ENCODE measurements around the gene MBP.

Gene MBP

GRCh38 chr18:77035380-77036187, 97.0 kb downstream of the MBP start:
- no peaks in the 10 kb centered on the region for H3K79me2 ChIP-seq (ENCODE audit: insufficient read depth, low read length)
- no peak overlapping the region for H3K27ac ChIP-seq (ENCODE audit: low read depth, low read length, poor library complexity, severe bottlenecking)
- peaks cover 42% of the 10 kb centered on the region for H3K36me3 ChIP-seq (ENCODE audit: insufficient read depth, low read length)
- H4K20me1 ChIP-seq (ENCODE audit: insufficient read depth, low read length), result no peaks in the 10 kb centered on the region
- H3F3A ChIP-seq (ENCODE audit: insufficient read depth, low read length), result no peaks in the 10 kb centered on the region
- TF ChIP-seq EZH2 (IDR thresholded peaks at IDR 0.05; ENCODE audit: borderline replicate concordance, low read length) (no peak), CTCF (IDR thresholded peaks at IDR 0.05; ENCODE audit: low read length) (no peak)
- H3K9me3 ChIP-seq (ENCODE audit: low read length), result no peaks in the 10 kb centered on the region
- no peak overlapping the region for H2AFZ ChIP-seq (ENCODE audit: low read length)
- no peak overlapping the region for H3K4me2 ChIP-seq (ENCODE audit: low read length)
- no peak overlapping the region for H3K9ac ChIP-seq (ENCODE audit: low read length)
- H3K4me1 ChIP-seq (ENCODE audit: insufficient read depth, low read length, severe bottlenecking), result peaks cover 15% of the 10 kb centered on the region
- no peaks in the 10 kb centered on the region for H3K9me2 ChIP-seq (ENCODE audit: low read depth, low read length)
- no peaks in the 10 kb centered on the region for H3K27me3 ChIP-seq (ENCODE audit: insufficient read depth, low read length)
- no peak overlapping the region for H3K4me3 ChIP-seq (ENCODE audit: low read depth, low read length, poor library complexity, severe bottlenecking)

GRCh38 chr18:77033575-77033974, 99.0 kb downstream of the MBP start:
- Histone ChIP-seq H3K9me2 (ENCODE audit: low read depth, low read length) (no peaks in the 10 kb centered on the region), H3K27ac (ENCODE audit: low read depth, low read length, poor library complexity, severe bottlenecking) (no peak overlapping the region), H4K20me1 (ENCODE audit: insufficient read depth, low read length) (no peaks in the 10 kb centered on the region), H3K4me3 (ENCODE audit: low read depth, low read length, poor library complexity, severe bottlenecking) (no peak overlapping the region), H2AFZ (ENCODE audit: low read length) (no peak overlapping the region), H3F3A (ENCODE audit: insufficient read depth, low read length) (no peaks in the 10 kb centered on the region), H3K9ac (ENCODE audit: low read length) (no peak overlapping the region), H3K79me2 (ENCODE audit: insufficient read depth, low read length) (no peaks in the 10 kb centered on the region; the same call in 1 of the 2 replicates), H3K27me3 (ENCODE audit: insufficient read depth, low read length) (no peaks in the 10 kb centered on the region), H3K9me3 (ENCODE audit: low read length) (no peaks in the 10 kb centered on the region), H3K4me1 (ENCODE audit: insufficient read depth, low read length, severe bottlenecking) (peaks cover 1% of the 10 kb centered on the region), H3K36me3 (ENCODE audit: insufficient read depth, low read length) (peaks cover 54% of the 10 kb centered on the region), H3K4me2 (ENCODE audit: low read length) (no peak overlapping the region)
- TF ChIP-seq CTCF (IDR thresholded peaks at IDR 0.05; ENCODE audit: low read length), result no peak
- no peak for TF ChIP-seq EZH2 (IDR thresholded peaks at IDR 0.05; ENCODE audit: borderline replicate concordance, low read length)

- Histone ChIP-seq H3F3A (ENCODE audit: insufficient read depth, low read length) (no peaks in the 10 kb centered on the region), H4K20me1 (ENCODE audit: insufficient read depth, low read length) (no peaks in the 10 kb centered on the region), H3K9me2 (ENCODE audit: low read depth, low read length) (no peaks in the 10 kb centered on the region), H3K79me2 (ENCODE audit: insufficient read depth, low read length) (no peaks in the 10 kb centered on the region; the same call in 1 of the 2 replicates), H3K9ac (ENCODE audit: low read length) (no peak overlapping the region), H3K27me3 (ENCODE audit: insufficient read depth, low read length) (no peaks in the 10 kb centered on the region), H3K4me3 (ENCODE audit: low read depth, low read length, poor library complexity, severe bottlenecking) (no peak overlapping the region), H3K4me2 (ENCODE audit: low read length) (no peak overlapping the region), H3K27ac (ENCODE audit: low read depth, low read length, poor library complexity, severe bottlenecking) (no peak overlapping the region), H3K9me3 (ENCODE audit: low read length) (no peaks in the 10 kb centered on the region), H3K36me3 (ENCODE audit: insufficient read depth, low read length) (peaks cover 42% of the 10 kb centered on the region), H2AFZ (ENCODE audit: low read length) (no peak overlapping the region), H3K4me1 (ENCODE audit: insufficient read depth, low read length, severe bottlenecking) (no peaks in the 10 kb centered on the region)
- TF ChIP-seq CTCF (IDR thresholded peaks at IDR 0.05; ENCODE audit: low read length), result no peak
- TF ChIP-seq EZH2 (IDR thresholded peaks at IDR 0.05; ENCODE audit: borderline replicate concordance, low read length), result no peak
These were observed 100.3 kb downstream of the MBP start for GRCh38 chr18:77032181-77032701.
